KMS-11 (cell line): Measurements from ENCODE around the gene PCDH12.

Source experiments
- H2AFZ ChIP-seq: fragments of 200-600 bp; sonication (generic); 2 replicates; pipeline ENCODE4 v1.6.1; 2016; ENCODE audit warnings: antibody characterized with exemption, mixed run types, low read depth
- H3K27ac ChIP-seq: fragments of 200-600 bp; sonication (generic); 2 replicates; pipeline ENCODE4 v1.6.1; 2016; ENCODE audit warnings: mild to moderate bottlenecking, mixed run types
- H3K27me3 ChIP-seq: fragments of 200-600 bp; sonication (generic); 2 replicates; pipeline ENCODE4 v1.6.1; 2017; ENCODE audit warnings: mild to moderate bottlenecking, low read depth, mixed run types, moderate library complexity; ENCODE audit not compliant: insufficient read depth
- H3K36me3 ChIP-seq: fragments of 200-600 bp; sonication (generic); 2 replicates; pipeline ENCODE4 v1.6.1; 2017; ENCODE audit warnings: mild to moderate bottlenecking, mixed run types; ENCODE audit not compliant: insufficient read depth
- H3K4me1 ChIP-seq: fragments of 200-600 bp; sonication (generic); 2 replicates; pipeline ENCODE4 v1.6.1; 2016; ENCODE audit warnings: mild to moderate bottlenecking, low read depth, mixed run types; ENCODE audit not compliant: poor library complexity, severe bottlenecking
- H3K4me2 ChIP-seq: fragments of 200-600 bp; sonication (generic); 2 replicates; pipeline ENCODE4 v1.7.0; 2016; ENCODE audit warnings: mild to moderate bottlenecking, mixed run types
- H3K4me3 ChIP-seq: fragments of 200-600 bp; sonication (generic); IDR thresholded peaks from 2 replicates; pipeline ENCODE4 v1.6.1; 2017; ENCODE audit warnings: low read depth, low read length, mixed read lengths; ENCODE audit not compliant: insufficient read depth
- H3K79me2 ChIP-seq: fragments of 200-600 bp; sonication (generic); 2 replicates; pipeline ENCODE4 v1.6.1; 2016; ENCODE audit warnings: low read depth, mixed run types; ENCODE audit not compliant: insufficient read depth
- H3K9ac ChIP-seq: fragments of 200-600 bp; sonication (generic); 2 replicates; pipeline ENCODE4 v1.6.1; 2016; ENCODE audit warnings: mild to moderate bottlenecking, mixed run types
- H4K20me1 ChIP-seq: fragments of 200-600 bp; sonication (generic); 2 replicates; pipeline ENCODE4 v1.6.1; 2016; ENCODE audit warnings: mild to moderate bottlenecking, mixed run types; ENCODE audit not compliant: insufficient read depth
- CTCF ChIP-seq: fragments of 200-600 bp; sonication (generic); conservative IDR thresholded peaks from 2 replicates; pipeline ENCODE4 v1.6.1; 2017; ENCODE audit warnings: low read depth, mild to moderate bottlenecking, antibody characterized with exemption, low read length, moderate library complexity, mixed read lengths

PCDH12 gene

GRCh38 chr5:141952020-141952419, 6.0 kb downstream of the PCDH12 start:
- Histone ChIP-seq H3K36me3 (no peaks in the 10 kb centered on the region), H3K4me2 (no peak overlapping the region), H3K27ac (no peak overlapping the region), H2AFZ (no peak overlapping the region), H3K27me3 (no peaks in the 10 kb centered on the region), H4K20me1 (no peaks in the 10 kb centered on the region), H3K9ac (no peak overlapping the region), H3K4me3 (no peak overlapping the region), H3K4me1 (no peaks in the 10 kb centered on the region), H3K79me2 (no peaks in the 10 kb centered on the region)
- no peak for TF ChIP-seq CTCF

DNA sequence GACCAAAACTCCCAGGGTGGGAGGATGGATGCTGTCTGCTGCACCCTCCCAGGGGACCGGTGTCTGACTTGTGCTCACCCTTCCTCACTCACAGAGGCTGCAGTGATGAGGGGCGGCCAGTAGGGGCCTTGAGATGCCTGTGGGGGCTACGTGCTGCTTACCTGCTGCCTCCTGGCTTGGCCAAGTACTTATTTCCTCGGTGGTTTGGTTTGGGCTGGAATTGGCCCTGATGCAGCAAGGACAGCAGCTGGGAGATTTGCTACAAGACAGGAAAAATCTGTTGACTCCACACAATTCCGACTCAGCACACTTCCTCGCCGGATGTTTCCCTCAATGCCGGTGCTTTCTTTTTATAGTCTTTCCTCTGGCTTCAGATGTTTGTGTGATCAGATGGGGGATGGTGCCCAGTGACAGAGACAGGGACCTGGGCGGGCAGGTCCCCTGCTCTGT, 6.6 kb downstream of the PCDH12 start:
- no peaks in the 10 kb centered on the region for H4K20me1 ChIP-seq
- H2AFZ ChIP-seq, result no peak overlapping the region
- H3K9ac ChIP-seq, result no peak overlapping the region
- H3K4me2 ChIP-seq, result no peak overlapping the region
- H3K27ac ChIP-seq, result no peak overlapping the region
- no peaks in the 10 kb centered on the region for H3K27me3 ChIP-seq
- TF ChIP-seq CTCF, result peak; percentile 54
- no peaks in the 10 kb centered on the region for H3K4me1 ChIP-seq
- H3K79me2 ChIP-seq, result no peaks in the 10 kb centered on the region
- H3K36me3 ChIP-seq, result no peaks in the 10 kb centered on the region
- H3K4me3 ChIP-seq, result no peak overlapping the region

DNA sequence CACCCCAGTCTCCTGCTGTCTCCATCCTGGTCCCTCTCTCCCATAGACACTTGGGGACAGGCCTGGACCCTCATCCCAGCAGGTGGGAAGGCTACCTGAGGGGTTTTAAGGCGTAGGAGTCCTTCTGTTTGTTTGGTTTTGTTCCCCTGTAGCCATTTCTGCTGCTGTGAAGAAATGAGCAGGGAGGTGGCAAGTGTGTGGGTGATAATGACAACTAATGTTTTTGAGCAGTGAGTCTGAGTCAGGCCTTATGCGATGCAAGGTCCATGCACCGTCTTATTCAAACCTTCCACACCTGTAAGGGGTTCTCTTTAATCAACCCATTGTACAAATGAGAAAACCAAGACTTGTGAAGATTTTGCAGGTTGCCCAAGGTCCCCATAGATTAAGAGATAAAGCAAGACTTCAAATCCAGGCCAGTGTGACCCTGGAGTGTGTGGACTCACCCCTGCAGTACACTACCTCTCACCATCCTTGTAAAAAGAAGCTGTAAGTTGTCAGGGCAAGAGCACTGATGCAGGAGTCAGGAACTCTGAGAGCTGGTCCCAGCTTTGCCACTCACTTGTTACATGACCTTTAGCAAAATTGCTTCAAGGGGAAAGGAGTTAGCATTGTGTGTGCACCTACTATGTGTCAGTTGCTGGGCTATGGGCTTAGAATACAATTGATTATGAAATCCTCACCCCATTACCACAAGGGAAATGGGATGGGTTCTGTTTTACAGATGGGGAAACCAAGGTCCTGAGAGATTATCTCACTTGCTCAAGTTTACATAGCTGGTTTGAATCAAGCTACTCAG, 7.6 kb downstream of the PCDH12 start:
- H3K79me2 ChIP-seq, result no peaks in the 10 kb centered on the region
- no peak for TF ChIP-seq CTCF
- H3K27ac ChIP-seq, result no peak overlapping the region
- H3K36me3 ChIP-seq, result no peaks in the 10 kb centered on the region
- no peaks in the 10 kb centered on the region for H3K27me3 ChIP-seq
- H3K4me1 ChIP-seq, result no peaks in the 10 kb centered on the region
- no peak overlapping the region for H3K9ac ChIP-seq
- no peaks in the 10 kb centered on the region for H4K20me1 ChIP-seq
- no peak overlapping the region for H2AFZ ChIP-seq
- H3K4me3 ChIP-seq, result no peak overlapping the region
- H3K4me2 ChIP-seq, result no peak overlapping the region

GRCh38 chr5:141949511-141949910, 8.5 kb downstream of the PCDH12 start:
- no peak overlapping the region for H3K27ac ChIP-seq
- H2AFZ ChIP-seq, result no peak overlapping the region
- H3K4me3 ChIP-seq, result no peak overlapping the region
- no peaks in the 10 kb centered on the region for H3K27me3 ChIP-seq
- H3K36me3 ChIP-seq, result no peaks in the 10 kb centered on the region
- no peaks in the 10 kb centered on the region for H3K4me1 ChIP-seq
- H4K20me1 ChIP-seq, result no peaks in the 10 kb centered on the region
- H3K9ac ChIP-seq, result no peak overlapping the region
- TF ChIP-seq CTCF, result no peak
- no peaks in the 10 kb centered on the region for H3K79me2 ChIP-seq
- no peak overlapping the region for H3K4me2 ChIP-seq
